Right kidney (tissue), 1 donor: ENCODE measurements around the gene ECE1.

Experiments
- DNase-seq: peaks from one replicate; pipeline ENCODE4 v3.0.0-alpha.2; 2016

ECE1 gene

GRCh38 chr1:21308847-21309652, 18.8 kb upstream of the ECE1 start:
- DNase-seq = no peak

GRCh38 chr1:21308330-21308729, 18.1 kb upstream of the ECE1 start:
- DNase-seq = no peak

- DNase-seq = no peak
Measured at GRCh38 chr1:21307663-21308305, 17.5 kb upstream of the ECE1 start.

- no peak for DNase-seq
Measured at GRCh38 chr1:21307210-21307609, 16.9 kb upstream of the ECE1 start.

GRCh38 chr1:21305900-21306189, 15.6 kb upstream of the ECE1 start:
- DNase-seq = no peak

GRCh38 chr1:21305155-21305899, 15.1 kb upstream of the ECE1 start:
- DNase-seq = no peak

GRCh38 chr1:21304488-21304887, 14.2 kb upstream of the ECE1 start:
- no peak for DNase-seq

- no peak for DNase-seq
Measured at GRCh38 chr1:21302747-21303715, 12.8 kb upstream of the ECE1 start.

- no peak for DNase-seq
Measured at GRCh38 chr1:21301794-21302440, 11.7 kb upstream of the ECE1 start.

- DNase-seq = no peak
Measured at GRCh38 chr1:21300774-21301173, 10.5 kb upstream of the ECE1 start.

GRCh38 chr1:21299780-21300395, 9.6 kb upstream of the ECE1 start:
- DNase-seq = no peak

GRCh38 chr1:21298981-21299391, 8.7 kb upstream of the ECE1 start:
- DNase-seq = no peak

GRCh38 chr1:21297975-21298374, 7.7 kb upstream of the ECE1 start:
- no peak for DNase-seq

- DNase-seq = no peak
Measured at GRCh38 chr1:21296509-21297354, 6.5 kb upstream of the ECE1 start.

GRCh38 chr1:21295545-21295944, 5.3 kb upstream of the ECE1 start:
- no peak for DNase-seq

- no peak for DNase-seq
Measured at GRCh38 chr1:21295002-21295401, 4.7 kb upstream of the ECE1 start.

GRCh38 chr1:21294266-21294989, 4.2 kb upstream of the ECE1 start:
- no peak for DNase-seq

- no peak for DNase-seq
Measured at GRCh38 chr1:21293537-21294265, 3.4 kb upstream of the ECE1 start.

- DNase-seq = no peak
Measured at GRCh38 chr1:21292984-21293536, 2.8 kb upstream of the ECE1 start.
